GM10847 (cell line): ENCODE measurements around the gene RETSAT.
A peak's percentile ranks its signal among the peaks of the same experiment; 100 is the strongest.

Experiments
- POLR2A ChIP-seq: IDR thresholded peaks from 2 replicates; pipeline ENCODE4 v1.6.1; 2011; ENCODE audit not compliant: insufficient read length; ENCODE audit errors: extremely low read depth

RETSAT gene

GRCh38 chr2:85354286-85355072, at the start of gene RETSAT, which contains the start of gene ELMOD3:
Gene RETSAT (minus strand): TSS chr2:85354528. CDS start chr2:85354507, 21 bp downstream.
Gene ELMOD3 (plus strand): TSS chr2:85354769. CDS start chr2:85357199, 2,430 bp downstream.
- TF ChIP-seq POLR2A, result peak; percentile 98

- no peak for TF ChIP-seq POLR2A
Measured at GRCh38 chr2:85401844-85402243, 47.5 kb upstream of the RETSAT start.

GRCh38 chr2:85401464-85401805, 47.1 kb upstream of the RETSAT start:
- TF ChIP-seq POLR2A, result no peak

- no peak for TF ChIP-seq POLR2A
Measured at GRCh38 chr2:85400541-85401463, 46.5 kb upstream of the RETSAT start.

- TF ChIP-seq POLR2A, result no peak
Measured at GRCh38 chr2:85400023-85400422, 45.7 kb upstream of the RETSAT start.

- no peak for TF ChIP-seq POLR2A
Measured at GRCh38 chr2:85399183-85399455, 44.8 kb upstream of the RETSAT start.

- no peak for TF ChIP-seq POLR2A
Measured at GRCh38 chr2:85398426-85399182, 44.3 kb upstream of the RETSAT start.

GRCh38 chr2:85397925-85398331, 43.6 kb upstream of the RETSAT start:
- TF ChIP-seq POLR2A, result no peak

GRCh38 chr2:85396531-85397470, 42.5 kb upstream of the RETSAT start:
- TF ChIP-seq POLR2A, result no peak

GRCh38 chr2:85395912-85396475, 41.7 kb upstream of the RETSAT start:
- no peak for TF ChIP-seq POLR2A

GRCh38 chr2:85394976-85395375, 40.6 kb upstream of the RETSAT start:
- no peak for TF ChIP-seq POLR2A

GRCh38 chr2:85394261-85394681, 39.9 kb upstream of the RETSAT start:
- TF ChIP-seq POLR2A, result no peak

- TF ChIP-seq POLR2A, result no peak
Measured at GRCh38 chr2:85393836-85394235, 39.5 kb upstream of the RETSAT start.
